ENCODE data around the gene PRR12. TPM values are rescaled to one million over a fixed set of nuclear protein-coding genes. Genes with fewer than 3 reads are reported as not detected.
A peak's percentile ranks its signal among the peaks of the same experiment; 100 is the strongest.

Gene PRR12
- total and polyA plus RNA-seq, 9 of the 15 experiments (the other 6 are each of a cell fraction or from before 2014, with no cell fraction given), result 0.01 to 21.1 (median 0.98) TPM

DNA sequence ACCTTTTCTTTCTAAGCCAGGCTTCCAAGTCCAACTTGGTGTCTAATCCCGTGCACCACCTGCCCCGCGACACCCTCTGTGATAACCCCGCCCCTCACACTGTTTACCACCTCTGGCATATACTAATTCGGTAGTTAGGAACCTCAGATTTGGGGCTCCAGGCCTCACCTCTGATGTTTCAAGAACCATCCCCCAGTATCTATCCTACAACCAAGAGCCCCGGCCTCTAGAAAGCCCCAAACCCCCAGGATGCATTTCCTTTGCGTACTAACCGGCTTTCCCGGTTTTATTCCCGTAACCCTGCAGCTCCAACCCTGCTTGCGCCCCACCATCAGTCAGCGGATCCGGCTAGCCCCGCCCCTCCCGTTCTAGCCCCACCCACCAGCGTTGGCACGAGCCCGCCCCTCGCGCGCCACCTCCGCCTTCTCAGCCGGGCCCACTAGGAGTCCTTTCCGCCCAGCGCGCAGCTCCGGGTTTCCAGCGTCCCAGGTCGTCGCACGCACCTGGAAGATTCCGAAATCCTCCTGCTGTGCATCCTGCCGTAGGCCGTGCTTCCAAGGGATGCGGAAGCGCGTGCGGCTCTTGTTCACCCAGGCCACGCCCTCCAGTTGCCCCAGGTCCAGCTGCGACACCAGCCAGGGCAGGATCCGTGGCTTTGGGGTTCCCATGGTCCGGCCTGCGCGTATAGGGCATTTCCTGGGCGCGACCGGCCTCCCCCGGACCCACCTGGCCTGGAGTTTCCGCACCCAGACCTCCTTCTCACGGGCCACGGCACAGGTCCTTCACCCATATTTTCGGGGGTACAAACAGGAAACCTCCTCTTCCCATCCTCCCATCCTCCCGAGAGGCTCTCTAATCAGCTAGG is 73.4 kb downstream of the PRR12 start (continued):
- 0 out of 2 replicates have a peak, but pooled peaks have one; percentile 31 for TF ChIP-seq MXI1 (IDR thresholded peaks at IDR 0.05; ENCODE audit: low read depth, low read length)
- TF ChIP-seq CXXC5 (CRISPR knock-in tag; IDR thresholded peaks at IDR 0.05), result peak; percentile 57
- peak; percentile 43; the same call in 1 of the 2 replicates for TF ChIP-seq RB1 (IDR thresholded peaks at IDR 0.05; ENCODE audit: low read depth)
- peak; percentile 62 for TF ChIP-seq HNRNPLL (IDR thresholded peaks at IDR 0.05; ENCODE audit: low read depth, low read length, poor library complexity, severe bottlenecking)
- TF ChIP-seq, protein P1, sequence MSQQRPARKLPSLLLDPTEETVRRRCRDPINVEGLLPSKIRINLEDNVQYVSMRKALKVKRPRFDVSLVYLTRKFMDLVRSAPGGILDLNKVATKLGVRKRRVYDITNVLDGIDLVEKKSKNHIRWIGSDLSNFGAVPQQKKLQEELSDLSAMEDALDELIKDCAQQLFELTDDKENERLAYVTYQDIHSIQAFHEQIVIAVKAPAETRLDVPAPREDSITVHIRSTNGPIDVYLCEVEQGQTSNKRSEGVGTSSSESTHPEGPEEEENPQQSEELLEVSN (IDR thresholded peaks at IDR 0.05; ENCODE audit: borderline replicate concordance in 1 of 2, extremely low read depth in 1 of 2, insufficient read depth in 1 of 2, insufficient read length in 1 of 2, low read depth in 1 of 2, low read length in 1 of 2, poor library complexity in 1 of 2, severe bottlenecking in 1 of 2), result peak in 1 of 2 experiments; percentile 27
- peak; percentile 91; the same call in 1 of the 2 replicates for TF ChIP-seq FOXK1 (CRISPR knock-in tag; IDR thresholded peaks at IDR 0.05; ENCODE audit: borderline replicate concordance)
- no peak for TF ChIP-seq NFIX (CRISPR knock-in tag; IDR thresholded peaks at IDR 0.05; ENCODE audit: low read depth)
- TF ChIP-seq SAP30 (IDR thresholded peaks at IDR 0.05; ENCODE audit: borderline replicate concordance, insufficient read depth, low read depth, low read length, poor library complexity, severe bottlenecking), result peak; percentile 33
- TF ChIP-seq, protein P2, sequence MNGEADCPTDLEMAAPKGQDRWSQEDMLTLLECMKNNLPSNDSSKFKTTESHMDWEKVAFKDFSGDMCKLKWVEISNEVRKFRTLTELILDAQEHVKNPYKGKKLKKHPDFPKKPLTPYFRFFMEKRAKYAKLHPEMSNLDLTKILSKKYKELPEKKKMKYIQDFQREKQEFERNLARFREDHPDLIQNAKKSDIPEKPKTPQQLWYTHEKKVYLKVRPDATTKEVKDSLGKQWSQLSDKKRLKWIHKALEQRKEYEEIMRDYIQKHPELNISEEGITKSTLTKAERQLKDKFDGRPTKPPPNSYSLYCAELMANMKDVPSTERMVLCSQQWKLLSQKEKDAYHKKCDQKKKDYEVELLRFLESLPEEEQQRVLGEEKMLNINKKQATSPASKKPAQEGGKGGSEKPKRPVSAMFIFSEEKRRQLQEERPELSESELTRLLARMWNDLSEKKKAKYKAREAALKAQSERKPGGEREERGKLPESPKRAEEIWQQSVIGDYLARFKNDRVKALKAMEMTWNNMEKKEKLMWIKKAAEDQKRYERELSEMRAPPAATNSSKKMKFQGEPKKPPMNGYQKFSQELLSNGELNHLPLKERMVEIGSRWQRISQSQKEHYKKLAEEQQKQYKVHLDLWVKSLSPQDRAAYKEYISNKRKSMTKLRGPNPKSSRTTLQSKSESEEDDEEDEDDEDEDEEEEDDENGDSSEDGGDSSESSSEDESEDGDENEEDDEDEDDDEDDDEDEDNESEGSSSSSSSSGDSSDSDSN (IDR thresholded peaks at IDR 0.05; ENCODE audit: borderline replicate concordance in 1 of 2, low read depth in 2 of 2, low read length in 2 of 2), result 0 out of 4 replicates have a peak, but pooled peaks of 1 of the 2 experiments have one; percentile 44
- no peak for TF ChIP-seq BRF1 (IDR thresholded peaks at IDR 0.05; ENCODE audit: borderline replicate concordance, extremely low read depth, insufficient read length)
- 0 out of 2 replicates have a peak, but pooled peaks have one; percentile 45 for TF ChIP-seq ZNF217 (CRISPR knock-in tag; IDR thresholded peaks at IDR 0.05)
- TF ChIP-seq, protein P3, sequence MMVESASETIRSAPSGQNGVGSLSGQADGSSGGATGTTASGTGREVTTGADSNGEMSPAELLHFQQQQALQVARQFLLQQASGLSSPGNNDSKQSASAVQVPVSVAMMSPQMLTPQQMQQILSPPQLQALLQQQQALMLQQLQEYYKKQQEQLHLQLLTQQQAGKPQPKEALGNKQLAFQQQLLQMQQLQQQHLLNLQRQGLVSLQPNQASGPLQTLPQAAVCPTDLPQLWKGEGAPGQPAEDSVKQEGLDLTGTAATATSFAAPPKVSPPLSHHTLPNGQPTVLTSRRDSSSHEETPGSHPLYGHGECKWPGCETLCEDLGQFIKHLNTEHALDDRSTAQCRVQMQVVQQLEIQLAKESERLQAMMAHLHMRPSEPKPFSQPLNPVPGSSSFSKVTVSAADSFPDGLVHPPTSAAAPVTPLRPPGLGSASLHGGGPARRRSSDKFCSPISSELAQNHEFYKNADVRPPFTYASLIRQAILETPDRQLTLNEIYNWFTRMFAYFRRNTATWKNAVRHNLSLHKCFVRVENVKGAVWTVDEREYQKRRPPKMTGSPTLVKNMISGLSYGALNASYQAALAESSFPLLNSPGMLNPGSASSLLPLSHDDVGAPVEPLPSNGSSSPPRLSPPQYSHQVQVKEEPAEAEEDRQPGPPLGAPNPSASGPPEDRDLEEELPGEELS (CRISPR knock-in tag; IDR thresholded peaks at IDR 0.05; ENCODE audit: borderline replicate concordance), result 0 out of 2 replicates have a peak, but pooled peaks have one; percentile 66
- TF ChIP-seq ZBTB7A (IDR thresholded peaks at IDR 0.05; ENCODE audit: borderline replicate concordance, control insufficient read depth, low read depth, low read length), result peak; percentile 16; the same call in 1 of the 2 replicates

Data from K562 (cell line).